H9 (cell line): Measurements from ENCODE around the gene TRIM2. TPM values are rescaled to one million over a fixed set of nuclear protein-coding genes. Genes with fewer than 3 reads are reported as not detected.

Experiments used
- DNase-seq: peaks from one replicate; pipeline ENCODE4 v3.0.0-alpha.2; 2017
- H2AFZ ChIP-seq: one replicate; pipeline ENCODE4 v1.6.1; 2013; ENCODE audit warnings: mild to moderate bottlenecking, low read length, control low read depth, moderate library complexity
- H2AK5ac ChIP-seq: 2 replicates; pipeline ENCODE4 v1.6.1; 2013; ENCODE audit warnings: low read length, control low read depth, mixed read lengths; ENCODE audit not compliant: insufficient read length
- H2BK120ac ChIP-seq: one replicate; pipeline ENCODE4 v1.6.1; 2013; ENCODE audit warnings: low read depth, mild to moderate bottlenecking, low read length, control low read depth, inconsistent platforms; ENCODE audit not compliant: poor library complexity, severe bottlenecking
- H2BK12ac ChIP-seq: 2 replicates; pipeline ENCODE4 v1.6.1; 2013; ENCODE audit warnings: low read length, control low read depth, mixed read lengths, low read depth; ENCODE audit not compliant: insufficient read length
- H2BK15ac ChIP-seq: 2 replicates; pipeline ENCODE4 v1.6.1; 2013; ENCODE audit warnings: low read depth, low read length, control low read depth
- H2BK20ac ChIP-seq: one replicate; pipeline ENCODE4 v1.6.1; 2013; ENCODE audit warnings: low read depth, mild to moderate bottlenecking, low read length, control low read depth, inconsistent platforms; ENCODE audit not compliant: poor library complexity, severe bottlenecking
- H2BK5ac ChIP-seq: 2 replicates; pipeline ENCODE4 v1.6.1; 2013; ENCODE audit warnings: low read length, control low read depth, mixed read lengths; ENCODE audit not compliant: insufficient read length
- H3K14ac ChIP-seq: 2 replicates; pipeline ENCODE4 v1.6.1; 2013; ENCODE audit warnings: low read length, control low read depth; ENCODE audit not compliant: insufficient read depth
- H3K18ac ChIP-seq: 2 replicates; pipeline ENCODE4 v1.6.1; 2013; ENCODE audit warnings: low read depth, mild to moderate bottlenecking, mixed read lengths, low read length, control low read depth; ENCODE audit not compliant: insufficient read length
- H3K23ac ChIP-seq: 2 replicates; pipeline ENCODE4 v1.6.1; 2013; ENCODE audit warnings: low read length, control low read depth, mixed read lengths, low read depth; ENCODE audit not compliant: insufficient read length
- H3K23me2 ChIP-seq: 2 replicates; pipeline ENCODE4 v1.6.1; 2013; ENCODE audit warnings: low read depth, mild to moderate bottlenecking, mixed read lengths, low read length, control low read depth; ENCODE audit not compliant: insufficient read length, poor library complexity, severe bottlenecking
- H3K27ac ChIP-seq: 2 replicates; pipeline ENCODE4 v1.5.1; 2013; ENCODE audit warnings: low read length, control low read depth, mixed read lengths, low read depth; ENCODE audit not compliant: insufficient read length
- H3K27me3 ChIP-seq: 2 replicates; pipeline ENCODE4 v1.6.1; 2013; ENCODE audit warnings: low read length, control low read depth, inconsistent platforms; ENCODE audit not compliant: insufficient read depth
- H3K4ac ChIP-seq: 2 replicates; pipeline ENCODE4 v1.6.1; 2013; ENCODE audit warnings: low read depth, mild to moderate bottlenecking, control low read depth, inconsistent platforms, low read length, moderate library complexity
- H3K4me1 ChIP-seq: 2 replicates; pipeline ENCODE4 v1.6.1; 2013; ENCODE audit warnings: low read length, control low read depth, inconsistent platforms; ENCODE audit not compliant: insufficient read depth
- H3K4me2 ChIP-seq: 2 replicates; pipeline ENCODE4 v1.6.1; 2013; ENCODE audit warnings: low read length, control low read depth, mixed read lengths; ENCODE audit not compliant: insufficient read length, insufficient read depth
- H3K56ac ChIP-seq: 2 replicates; pipeline ENCODE4 v1.6.1; 2013; ENCODE audit warnings: low read depth, mild to moderate bottlenecking, mixed read lengths, low read length, control low read depth; ENCODE audit not compliant: insufficient read length
- H3K79me1 ChIP-seq: 2 replicates; pipeline ENCODE4 v1.6.1; 2013; ENCODE audit warnings: low read depth, mild to moderate bottlenecking, moderate library complexity, low read length, control low read depth, inconsistent platforms; ENCODE audit not compliant: insufficient read depth, poor library complexity, severe bottlenecking
- H3K79me2 ChIP-seq: 2 replicates; pipeline ENCODE4 v1.6.1; 2013; ENCODE audit warnings: low read length, control low read depth, inconsistent platforms; ENCODE audit not compliant: insufficient read depth
- H3K9ac ChIP-seq: 2 replicates; pipeline ENCODE4 v1.6.1; 2013; ENCODE audit warnings: low read length, control low read depth, mixed read lengths; ENCODE audit not compliant: insufficient read length; ENCODE audit errors: extremely low read depth
- H3K9me3 ChIP-seq: one replicate; pipeline ENCODE4 v1.6.1; 2013; ENCODE audit warnings: low read depth, low read length, inconsistent platforms; ENCODE audit not compliant: control insufficient read depth
- H3T11ph ChIP-seq: one replicate; pipeline ENCODE4 v1.6.1; 2013; ENCODE audit warnings: mild to moderate bottlenecking, low read length, control low read depth, inconsistent platforms
- H4K20me1 ChIP-seq: one replicate; pipeline ENCODE4 v1.6.1; 2013; ENCODE audit not compliant: control insufficient read depth, insufficient read length, insufficient read depth
- H4K5ac ChIP-seq: 2 replicates; pipeline ENCODE4 v1.6.1; 2013; ENCODE audit warnings: low read depth, mild to moderate bottlenecking, mixed read lengths, low read length, control low read depth; ENCODE audit not compliant: insufficient read length
- H4K8ac ChIP-seq: replicated peaks from 2 replicates; pipeline ENCODE4 v1.6.1; 2013; ENCODE audit warnings: low read length, control low read depth, mixed read lengths, low read depth; ENCODE audit not compliant: insufficient read length
- H4K91ac ChIP-seq: 2 replicates; pipeline ENCODE4 v1.6.1; 2013; ENCODE audit warnings: low read depth, mild to moderate bottlenecking, moderate library complexity, mixed read lengths, low read length, control low read depth; ENCODE audit not compliant: insufficient read length
- H3K27ac Mint-ChIP-seq, 3 experiments: 2 replicates in 2 of 3; 3 replicates in 1 of 3; pipeline ENCODE4 v1.8.0; 2020 to 2021; ENCODE audit warnings: mixed read lengths in 3 of 3, mild to moderate bottlenecking in 1 of 3, moderate library complexity in 1 of 3
- H3K27me3 Mint-ChIP-seq: 2 replicates; pipeline ENCODE4 v1.8.0; 2021; ENCODE audit warnings: low read depth, mild to moderate bottlenecking, moderate library complexity, mixed read lengths
- H3K36me3 Mint-ChIP-seq, 3 experiments: 2 replicates in 2 of 3; 3 replicates in 1 of 3; pipeline ENCODE4 v1.8.0; 2020 to 2021; ENCODE audit warnings: low read depth in 3 of 3, mixed read lengths in 3 of 3; ENCODE audit not compliant: insufficient read depth in 1 of 3
- H3K4me1 Mint-ChIP-seq, 2 experiments: 2 replicates each; pipeline ENCODE4 v1.8.0; 2020; ENCODE audit warnings: mixed read lengths in 2 of 2
- H3K4me3 Mint-ChIP-seq, 2 experiments: 2 replicates in 1 of 2; 3 replicates in 1 of 2; pipeline ENCODE4 v1.8.0; 2020 to 2021; ENCODE audit warnings: mild to moderate bottlenecking in 2 of 2, mixed read lengths in 2 of 2, moderate library complexity in 1 of 2
- H3K9me3 Mint-ChIP-seq, 2 experiments: 2 replicates in 1 of 2; 3 replicates in 1 of 2; pipeline ENCODE4 v1.8.0; 2020; ENCODE audit warnings: mild to moderate bottlenecking in 2 of 2, mixed read lengths in 2 of 2, moderate library complexity in 1 of 2
- WGBS: extraction: QIAGEN DNeasy Blood & Tissue Kit; methylation state at CpG from one replicate; pipeline ENCODE4 v1.1.7; 2013; ENCODE audit warnings: missing lambda C conversion rate, low lambda C conversion rate, mixed read lengths; ENCODE audit not compliant: insufficient read length; ENCODE audit errors: extremely low coverage; 5-methylcytosine and 5-hydroxymethylcytosine counted together
- total RNA-seq: library from RNA; stranded (reverse); gene quantifications from 2 replicates; pipeline ENCODE4 v1.2.1, GENCODE V29; 2021
- TF ChIP-seq, protein P1 (sequence below): fragments of 200-600 bp; sonication (generic); conservative IDR thresholded peaks from 3 replicates; pipeline ENCODE4 v1.8.0; 2021; ENCODE audit warnings: antibody characterized with exemption, mild to moderate bottlenecking

Gene TRIM2
- total RNA-seq, 1 experiment from 2014 or later: 28.9 TPM

DNA sequence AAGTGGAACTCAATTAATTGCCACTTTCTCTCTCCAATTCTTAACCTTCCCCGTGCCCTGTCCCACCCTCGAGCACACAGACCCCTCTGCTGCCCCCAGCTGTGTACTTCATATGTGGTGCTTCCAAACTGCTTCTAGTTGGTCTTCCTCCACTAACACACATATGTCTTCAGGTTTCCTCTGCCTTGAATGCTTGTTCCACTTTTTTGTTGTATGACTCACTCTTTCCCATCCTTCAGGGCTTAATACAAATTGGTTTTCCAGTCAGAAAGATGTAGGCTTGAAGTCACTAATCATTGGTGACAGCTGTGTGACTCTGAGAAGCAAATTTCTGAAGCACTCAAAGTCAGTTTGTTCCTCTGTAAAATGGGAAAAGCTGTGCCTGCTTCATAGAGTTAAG, 30.6 kb downstream of the TRIM2 start:
- Mint-ChIP-seq H3K36me3 (no peaks in the 10 kb centered on the region; a peak in 1 of 7 replicates), H3K9me3 (no peaks in the 10 kb centered on the region), H3K4me1 (peaks cover 17 to 26% of the 10 kb centered on the region in 2 experiments), H3K27ac (no peak overlapping the region), H3K4me3 (no peak overlapping the region), H3K27me3 (no peaks in the 10 kb centered on the region)
- Histone ChIP-seq H3K4me2 (no peak overlapping the region), H3K56ac (no peak overlapping the region), H2AK5ac (no peak overlapping the region), H2BK15ac (no peak overlapping the region), H3K4me1 (peaks cover 4% of the 10 kb centered on the region; the same call in 1 of the 2 replicates), H2BK20ac (no peak overlapping the region), H3K79me2 (no peaks in the 10 kb centered on the region; the same call in 1 of the 2 replicates), H4K91ac (no peak overlapping the region), H3K9me3 (no peaks in the 10 kb centered on the region), H2BK12ac (no peak overlapping the region), H2BK120ac (no peak overlapping the region), H3K18ac (no peak overlapping the region), H3K14ac (no peak overlapping the region), H3T11ph (no peak overlapping the region), H3K79me1 (no peaks in the 10 kb centered on the region), H2AFZ (no peak overlapping the region), H4K20me1 (no peaks in the 10 kb centered on the region), H3K27ac (no peak overlapping the region), H4K8ac (no peak overlapping the region), H2BK5ac (no peak overlapping the region), H3K9ac (no peak overlapping the region), H4K5ac (no peak overlapping the region), H3K4ac (no peak overlapping the region), H3K23me2 (no peaks in the 10 kb centered on the region), H3K27me3 (no peaks in the 10 kb centered on the region), H3K23ac (no peak overlapping the region)
- WGBS: no CpG with 5 or more reads among the region's 2 CpGs
- DNase-seq: no peak
- TF ChIP-seq, protein P1, sequence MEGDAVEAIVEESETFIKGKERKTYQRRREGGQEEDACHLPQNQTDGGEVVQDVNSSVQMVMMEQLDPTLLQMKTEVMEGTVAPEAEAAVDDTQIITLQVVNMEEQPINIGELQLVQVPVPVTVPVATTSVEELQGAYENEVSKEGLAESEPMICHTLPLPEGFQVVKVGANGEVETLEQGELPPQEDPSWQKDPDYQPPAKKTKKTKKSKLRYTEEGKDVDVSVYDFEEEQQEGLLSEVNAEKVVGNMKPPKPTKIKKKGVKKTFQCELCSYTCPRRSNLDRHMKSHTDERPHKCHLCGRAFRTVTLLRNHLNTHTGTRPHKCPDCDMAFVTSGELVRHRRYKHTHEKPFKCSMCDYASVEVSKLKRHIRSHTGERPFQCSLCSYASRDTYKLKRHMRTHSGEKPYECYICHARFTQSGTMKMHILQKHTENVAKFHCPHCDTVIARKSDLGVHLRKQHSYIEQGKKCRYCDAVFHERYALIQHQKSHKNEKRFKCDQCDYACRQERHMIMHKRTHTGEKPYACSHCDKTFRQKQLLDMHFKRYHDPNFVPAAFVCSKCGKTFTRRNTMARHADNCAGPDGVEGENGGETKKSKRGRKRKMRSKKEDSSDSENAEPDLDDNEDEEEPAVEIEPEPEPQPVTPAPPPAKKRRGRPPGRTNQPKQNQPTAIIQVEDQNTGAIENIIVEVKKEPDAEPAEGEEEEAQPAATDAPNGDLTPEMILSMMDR: no peak
